Renal cortex interstitium (tissue), 11 donors: ENCODE data around the gene PRSS33. TPM values are rescaled to one million over a fixed set of nuclear protein-coding genes. Genes with fewer than 3 reads are reported as not detected.

Experiments
- DNase-seq, 11 donors: peaks; one replicate each; pipeline ENCODE4 v3.0.0-alpha.2; 2013; ENCODE audit warnings: low read depth in 9 of 11, low spot score in 4 of 11; ENCODE audit errors: extremely low read depth in 1 of 11
- polyA plus RNA-seq, 3 donors: library from polyadenylated mRNA; unstranded; fragments of 120-200 nt; gene quantifications; one replicate each; pipeline ENCODE4 v1.2.1, GENCODE V29; 2013; ENCODE audit not compliant: insufficient read length in 3 of 3

The PRSS33 gene
- polyA plus RNA-seq, 3 donors: 0.22 to 0.24 TPM; not detected in 1

GRCh38 chr16:2806286-2806685 is 18.9 kb upstream of the PRSS33 start:
- no peak for DNase-seq

- DNase-seq: no peak
Measured at GRCh38 chr16:2804728-2805127, 17.4 kb upstream of the PRSS33 start.

- no peak for DNase-seq
Measured at GRCh38 chr16:2803545-2804195, 16.3 kb upstream of the PRSS33 start.

DNA sequence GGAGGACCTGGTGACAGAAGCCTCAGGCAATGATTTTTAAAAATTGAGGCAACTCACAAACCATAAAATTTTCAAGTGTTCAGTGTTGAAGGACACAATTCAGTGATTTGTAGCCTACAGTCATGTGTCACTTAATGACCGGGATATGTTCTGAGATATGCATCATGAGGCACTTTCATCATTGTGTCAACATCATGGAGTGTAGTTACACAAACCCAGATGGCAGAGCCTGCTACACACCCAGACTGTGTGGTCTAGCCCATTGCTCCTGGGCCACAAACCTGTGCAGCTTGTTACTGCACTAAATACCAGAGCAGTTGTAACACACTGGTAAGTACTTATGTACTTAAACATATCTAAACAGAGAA is 12.5 kb upstream of the PRSS33 start:
- no peak for DNase-seq

- no peak for DNase-seq
Measured at GRCh38 chr16:2799205-2799858, 12.0 kb upstream of the PRSS33 start.

DNA sequence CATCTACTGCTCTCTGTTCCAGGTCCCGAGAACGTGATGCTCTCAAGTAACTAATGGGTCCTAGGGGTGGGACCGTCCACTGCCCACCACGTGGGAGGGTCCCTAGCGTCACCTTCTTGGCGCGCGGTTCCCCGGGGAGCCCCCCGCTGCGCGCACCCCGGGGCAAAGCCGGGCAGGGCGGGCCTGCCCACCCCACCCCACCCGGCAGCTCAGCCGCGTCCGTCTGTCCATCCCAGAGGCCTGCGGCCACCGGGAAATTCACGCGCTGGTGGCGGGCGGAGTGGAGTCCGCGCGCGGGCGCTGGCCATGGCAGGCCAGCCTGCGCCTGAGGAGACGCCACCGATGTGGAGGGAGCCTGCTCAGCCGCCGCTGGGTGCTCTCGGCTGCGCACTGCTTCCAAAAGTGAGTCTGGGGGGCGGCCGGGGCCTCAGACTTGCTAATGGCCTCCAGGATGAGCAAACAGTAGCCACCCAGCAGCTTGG is 11.4 kb upstream of the PRSS33 start:
- no peak for DNase-seq

GRCh38 chr16:2795395-2796143 is 8.2 kb upstream of the PRSS33 start:
- DNase-seq: no peak

GRCh38 chr16:2792940-2793339 is 5.6 kb upstream of the PRSS33 start:
- no peak for DNase-seq

GRCh38 chr16:2791174-2791573 is 3.8 kb upstream of the PRSS33 start:
- DNase-seq: no peak

DNA sequence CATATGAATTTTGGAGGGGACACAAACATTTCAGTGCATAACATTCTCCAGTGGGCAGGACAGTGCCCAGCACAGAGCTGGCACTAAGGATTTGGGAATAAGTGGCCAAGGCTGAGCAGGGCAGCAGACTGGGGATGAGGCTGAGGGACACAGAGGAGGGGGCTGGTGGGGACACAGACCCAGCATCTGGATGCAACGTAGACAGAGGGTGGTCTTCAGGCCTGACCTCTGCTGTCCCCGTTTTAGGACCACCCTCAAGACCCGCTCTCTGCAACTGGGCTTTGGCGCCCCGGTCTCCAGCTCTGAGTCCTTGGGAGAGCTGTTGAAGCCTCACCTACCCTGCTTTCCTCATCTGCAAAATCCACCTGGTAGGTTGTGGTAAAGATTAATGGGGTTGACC is 3.3 kb upstream of the PRSS33 start:
- no peak for DNase-seq

- DNase-seq: no peak
Measured at GRCh38 chr16:2787961-2788360, 601 bp upstream of the PRSS33 start.

- DNase-seq: no peak
Measured at GRCh38 chr16:2786826-2787151, 571 bp downstream of the PRSS33 start.

GRCh38 chr16:2786061-2786825 is 1.1 kb downstream of the PRSS33 start:
- no peak for DNase-seq

- DNase-seq: no peak
Measured at GRCh38 chr16:2785101-2785991, 2.0 kb downstream of the PRSS33 start.

DNA sequence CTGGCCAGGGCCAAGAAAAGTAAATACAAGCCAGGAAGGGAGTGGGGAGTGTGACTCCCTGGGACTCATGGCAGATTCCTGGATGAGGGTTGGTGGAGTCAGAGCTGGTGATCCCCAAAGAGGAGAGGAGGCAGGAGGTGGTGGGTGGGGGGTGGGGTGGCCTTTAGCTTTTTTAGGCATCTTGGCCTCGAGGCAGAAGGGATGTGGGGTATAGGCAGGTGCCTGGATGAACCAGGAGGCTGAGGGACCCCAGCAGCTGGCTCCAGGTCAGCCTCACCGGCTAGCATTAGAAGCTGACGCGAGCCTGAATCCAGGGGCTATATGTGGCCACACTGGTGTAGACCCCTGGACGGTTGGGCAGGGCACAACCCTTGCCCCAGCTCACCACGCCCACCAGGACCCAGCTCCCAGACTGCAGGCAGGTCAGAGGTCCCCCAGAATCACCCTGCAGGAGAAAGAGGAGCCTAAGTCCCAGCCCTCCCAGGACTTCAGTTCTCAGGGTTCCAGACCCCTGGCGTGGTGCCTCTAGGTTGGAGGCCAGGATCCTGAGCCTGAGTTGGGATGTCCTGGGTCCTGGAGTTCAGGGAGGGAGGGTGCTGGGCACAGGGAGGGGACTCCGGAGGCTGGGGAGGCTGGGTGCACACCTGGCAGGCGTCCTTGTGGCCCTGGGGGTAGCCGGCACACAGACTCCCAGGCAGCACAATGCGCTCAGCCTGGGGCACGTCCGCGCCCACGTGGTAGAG is 2.8 kb downstream of the PRSS33 start:
- DNase-seq: no peak

- DNase-seq: no peak
Measured at GRCh38 chr16:2783581-2784357, 3.6 kb downstream of the PRSS33 start.

DNA sequence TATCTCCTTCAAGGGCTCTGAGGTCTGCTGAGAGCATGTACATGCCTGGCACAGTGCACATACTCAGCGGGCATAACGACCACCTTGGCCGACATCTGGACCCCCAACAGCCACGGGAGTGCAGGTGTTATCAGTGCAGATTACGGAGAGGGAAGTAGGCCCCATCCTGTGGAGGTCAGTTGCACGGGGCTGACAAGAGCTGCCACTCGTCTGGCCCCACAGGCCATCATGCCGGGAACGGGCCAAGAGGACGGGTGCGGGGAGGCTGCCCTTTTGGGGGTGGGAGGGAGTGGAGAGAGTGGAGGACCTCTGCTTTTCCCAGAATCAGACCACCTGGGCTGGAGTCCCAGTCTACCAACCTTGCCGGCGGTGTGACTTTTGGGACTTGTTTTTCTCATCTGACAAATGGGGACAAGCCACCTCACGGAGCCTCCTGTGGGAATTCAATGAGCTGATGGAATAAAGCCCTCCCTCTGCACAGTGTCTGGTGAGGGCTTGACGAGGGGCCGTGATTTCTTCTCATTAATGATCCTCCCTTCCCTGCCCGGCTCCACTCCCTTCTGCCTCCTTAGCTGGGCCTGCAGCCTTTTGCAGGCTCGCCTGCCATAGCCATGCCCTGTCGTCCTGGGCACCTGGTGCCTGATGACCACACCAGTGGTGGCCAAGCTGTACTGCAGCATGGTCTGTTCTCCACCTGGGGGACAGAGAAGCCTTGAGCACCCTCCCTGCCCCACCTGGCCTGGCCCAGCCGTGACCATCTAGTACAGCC is 4.6 kb downstream of the PRSS33 start:
- no peak for DNase-seq
